Body of pancreas (tissue), 4 donors: Measurements from ENCODE around the gene SNTG2. TPM values are rescaled to one million over a fixed set of nuclear protein-coding genes. Genes with fewer than 3 reads are reported as not detected.

Source experiments
- ATAC-seq: fragments of 150-250 bp; one replicate; pipeline ENCODE4 v1.9.1; 2016
- DNase-seq, 4 donors: peaks; one replicate each; pipeline ENCODE4 v3.0.0-alpha.2; 2019
- H3K27ac ChIP-seq, 4 donors: fragments of 200-600 bp; sonication (generic); 1 replicate in 3 of 4; 2 replicates in 1 of 4; pipeline versions ENCODE4 v1.5.1 to v1.6.1; 2016 to 2019; ENCODE audit warnings: mild to moderate bottlenecking in 1 of 4, mixed read lengths in 1 of 4, moderate library complexity in 1 of 4
- H3K27me3 ChIP-seq, 2 donors: fragments of 200-600 bp; sonication (generic); one replicate each; pipeline ENCODE4 v1.6.0; 2016; ENCODE audit warnings: mild to moderate bottlenecking in 1 of 2
- H3K36me3 ChIP-seq, 2 donors: fragments of 200-600 bp; sonication (generic); replicated peaks in 1 of 2; 2 replicates each; pipeline ENCODE4 v1.5.1; 2016; ENCODE audit warnings: low read depth in 2 of 2; ENCODE audit not compliant: insufficient read depth in 1 of 2
- H3K4me1 ChIP-seq: fragments of 200-600 bp; sonication (generic); one replicate; pipeline ENCODE4 v1.6.0; 2016
- H3K4me3 ChIP-seq, 2 donors: fragments of 200-600 bp; sonication (generic); 1 replicate in 1 of 2; 2 replicates in 1 of 2; pipeline ENCODE4 v1.5.1; 2016 to 2019
- H3K9me3 ChIP-seq, 3 donors: fragments of 200-600 bp; sonication (generic); 1 replicate in 2 of 3; 2 replicates in 1 of 3; pipeline ENCODE4 v1.5.1; 2016
- CTCF ChIP-seq, 7 experiments: fragments of 450-650 bp in 4 of 7; fragments of 200-600 bp in 3 of 7; sonication (generic) in 3 of 7; IDR thresholded peaks; one replicate each; pipeline ENCODE4 v1.5.1; 2016 to 2019; ENCODE audit warnings: antibody characterized with exemption in 7 of 7
- POLR2A ChIP-seq, 3 donors: fragments of 450-650 bp; IDR thresholded peaks; one replicate each; pipeline ENCODE4 v1.6.1; 2016; ENCODE audit warnings: antibody characterized with exemption in 3 of 3, mild to moderate bottlenecking in 2 of 3
- WGBS, 2 donors: methylation state at CpG; one replicate each; pipeline ENCODE4 v1.1.5; 2017; 5-methylcytosine and 5-hydroxymethylcytosine counted together
- intact Hi-C: fragments of 100-400 bp; cut with DNase I; formaldehyde crosslinking; loops from one replicate; pipeline ENCODE4 v1.15.1; 2023
- total RNA-seq, 2 donors: library from RNA; depleted of rRNA; stranded (reverse); fragments of >200 nt; gene quantifications; one replicate each; pipeline ENCODE4 v1.1.0, GENCODE V29; 2016

The SNTG2 gene
- total RNA-seq, 2 donors from 2014 or later: 11.9 to 18.7 TPM

GRCh38 chr2:961786-962185 lies 11.1 kb downstream of the SNTG2 start:
- Histone ChIP-seq H3K36me3 (no peaks in the 10 kb centered on the region), H3K27me3 (no peaks in the 10 kb centered on the region), H3K4me3 (no peak overlapping the region), H3K9me3 (no peaks in the 10 kb centered on the region), H3K27ac (no peak overlapping the region), H3K4me1 (no peaks in the 10 kb centered on the region)
- intact Hi-C loops: no loop called here
- TF ChIP-seq CTCF (IDR thresholded peaks at IDR 0.05) (no peak), POLR2A (IDR thresholded peaks at IDR 0.05) (no peak)
- ATAC-seq (no peak), DNase-seq (no peak)

DNA sequence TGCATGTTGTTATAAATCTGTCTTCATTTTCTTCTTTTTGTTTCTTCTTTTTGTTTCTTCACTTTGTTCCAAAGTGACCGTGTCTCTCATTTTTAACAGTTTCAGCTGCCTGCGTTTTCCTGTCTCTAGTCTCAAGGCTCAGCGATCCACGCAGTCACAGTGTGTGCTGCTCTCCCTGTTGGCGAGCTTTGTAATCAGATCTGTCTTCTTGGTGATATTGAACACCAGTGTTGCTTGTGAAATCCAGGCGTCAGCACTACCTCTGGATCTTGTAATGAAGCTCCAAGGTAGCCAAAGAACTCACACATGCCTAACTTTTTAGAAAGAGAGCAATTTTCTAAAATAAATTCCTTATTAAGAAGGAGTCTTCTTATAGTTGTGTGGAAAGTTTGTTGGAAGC lies 13.2 kb downstream of the SNTG2 start:
- ATAC-seq: no peak

GRCh38 chr2:964562-964961 lies 13.9 kb downstream of the SNTG2 start:
- no peak overlapping the region for H3K4me3 ChIP-seq
- no peaks in the 10 kb centered on the region for H3K36me3 ChIP-seq
- H3K27ac ChIP-seq: no peak overlapping the region
- 73 to 83% methylated on average over 6 to 8 of the region's 8 CpGs for WGBS, 2 donors
- intact Hi-C loops: no loop called here
- no peaks in the 10 kb centered on the region for H3K27me3 ChIP-seq
- DNase-seq (no peak), ATAC-seq (no peak)
- no peaks in the 10 kb centered on the region for H3K4me1 ChIP-seq
- no peak for TF ChIP-seq POLR2A (IDR thresholded peaks at IDR 0.05)
- H3K9me3 ChIP-seq: peaks cover 0 to 5% (median 0%) of the 10 kb centered on the region in 3 donors

More for the DNA sequence above, 13.2 kb downstream of the SNTG2 start:
- H3K9me3 ChIP-seq: peaks cover 0 to 4% (median 0%) of the 10 kb centered on the region in 3 donors
- no peak overlapping the region for H3K4me3 ChIP-seq
- 88 to 89% methylated on average over 6 of the region's 6 CpGs for WGBS, 2 donors
- H3K4me1 ChIP-seq: no peaks in the 10 kb centered on the region
- TF ChIP-seq POLR2A (IDR thresholded peaks at IDR 0.05) (no peak), CTCF (IDR thresholded peaks at IDR 0.05) (no peak)
- no peaks in the 10 kb centered on the region for H3K27me3 ChIP-seq
- intact Hi-C loops: no loop called here
- no peak overlapping the region for H3K27ac ChIP-seq
- DNase-seq: no peak
- no peaks in the 10 kb centered on the region for H3K36me3 ChIP-seq

DNA sequence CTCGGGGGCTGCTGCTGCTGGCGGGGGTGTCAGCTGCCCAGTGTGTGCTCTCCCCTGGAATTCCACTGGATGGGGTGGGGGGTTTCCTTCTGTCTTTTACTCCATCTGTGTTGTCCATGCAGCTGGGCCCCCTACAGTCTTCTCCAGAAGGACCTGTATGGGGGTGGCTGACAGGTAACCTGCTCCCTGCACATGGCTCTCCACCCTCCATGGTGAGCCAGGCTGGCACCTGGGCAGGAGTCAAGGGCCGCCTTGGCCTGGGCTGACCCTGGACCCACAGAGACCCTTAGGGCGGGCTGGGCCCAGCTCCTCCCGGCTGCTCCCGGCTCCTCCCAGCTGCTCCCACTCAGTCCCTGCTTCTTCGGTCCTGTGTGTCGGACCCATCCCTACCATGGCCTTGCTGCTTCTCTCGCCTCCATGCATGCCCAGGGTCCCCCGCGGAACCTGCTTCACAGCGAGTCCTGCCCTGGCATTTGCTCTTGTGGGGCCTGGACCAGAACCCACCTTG lies 15.0 kb downstream of the SNTG2 start:
- Histone ChIP-seq H3K4me1 (no peaks in the 10 kb centered on the region), H3K27me3 (no peaks in the 10 kb centered on the region), H3K9me3 (peaks cover 0 to 5% (median 0%) of the 10 kb centered on the region in 3 donors), H3K27ac (no peak overlapping the region), H3K4me3 (no peak overlapping the region), H3K36me3 (no peaks in the 10 kb centered on the region)
- no peak for ATAC-seq
- TF ChIP-seq CTCF (IDR thresholded peaks at IDR 0.05): no peak
- TF ChIP-seq POLR2A (IDR thresholded peaks at IDR 0.05): no peak
- DNase-seq: no peak
- intact Hi-C loops: no loop called here
- WGBS, 2 donors: 82 to 84% methylated on average over 12 of the region's 12 CpGs

- DNase-seq (no peak), ATAC-seq (no peak)
- 86 to 89% methylated on average over 3 of the region's 3 CpGs for WGBS, 2 donors
- TF ChIP-seq CTCF (IDR thresholded peaks at IDR 0.05) (no peak), POLR2A (IDR thresholded peaks at IDR 0.05) (no peak)
- peaks cover 13% of the 10 kb centered on the region for H3K4me1 ChIP-seq
- no peak overlapping the region for H3K4me3 ChIP-seq
- intact Hi-C loops: no loop called here
- no peaks in the 10 kb centered on the region for H3K36me3 ChIP-seq
- H3K9me3 ChIP-seq: peaks cover 0 to 5% (median 0%) of the 10 kb centered on the region in 3 donors
- H3K27ac ChIP-seq: no peak overlapping the region
- H3K27me3 ChIP-seq: no peaks in the 10 kb centered on the region
These were observed 22.5 kb downstream of the SNTG2 start for GRCh38 chr2:973129-973528.
